HG03460 (cell line): ENCODE measurements around the gene KRTAP1-4.
"Not testable (repeated sequence)": the region's sequence is repeated elsewhere in the genome, so short reads cannot be mapped to it uniquely, and the experiment has no call there.

Experiments used
- ATAC-seq: cut with Tn5 transposase; IDR thresholded peaks from one replicate; pipeline ENCODE4 v1.9.1; 2021; ENCODE audit not compliant: unreplicated experiment

Gene KRTAP1-4, protein sequence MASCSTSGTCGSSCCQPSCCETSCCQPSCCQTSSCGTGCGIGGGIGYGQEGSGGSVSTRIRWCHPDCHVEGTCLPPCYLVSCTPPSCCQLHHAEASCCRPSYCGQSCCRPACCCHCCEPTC

DNA sequence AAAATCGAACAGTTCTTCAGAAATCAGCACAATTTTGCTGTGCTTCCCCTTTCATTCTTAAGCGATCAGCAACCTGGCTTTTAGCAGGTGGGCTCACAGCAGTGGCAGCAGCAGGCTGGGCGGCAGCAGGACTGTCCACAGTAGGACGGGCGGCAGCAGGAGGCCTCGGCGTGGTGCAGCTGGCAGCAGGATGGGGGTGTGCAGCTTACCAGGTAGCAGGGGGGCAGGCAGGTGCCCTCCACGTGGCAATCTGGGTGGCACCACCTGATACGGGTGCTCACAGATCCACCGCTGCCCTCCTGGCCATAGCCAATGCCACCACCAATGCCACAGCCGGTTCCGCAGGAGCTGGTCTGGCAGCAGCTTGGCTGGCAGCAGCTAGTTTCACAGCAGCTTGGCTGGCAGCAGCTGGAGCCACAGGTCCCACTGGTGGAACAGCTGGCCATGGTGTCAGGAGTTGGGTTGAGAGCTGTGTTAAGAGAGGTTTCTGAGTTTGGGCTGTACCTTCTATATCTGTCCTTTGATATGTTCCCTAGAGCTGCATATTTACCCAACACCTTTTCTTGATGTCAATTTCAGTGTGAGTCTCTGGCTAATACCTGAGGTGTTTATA, at the start of gene KRTAP1-4:
Gene KRTAP1-4, minus strand, starts transcription at position 563 of the 613 bp plus-strand sequence. Its CDS starts 117 bp downstream, at position 446.
- ATAC-seq = no peak

- no peak for ATAC-seq
Observed at GRCh38 chr17:41076788-41077187, 46.8 kb upstream of the KRTAP1-4 start.

DNA sequence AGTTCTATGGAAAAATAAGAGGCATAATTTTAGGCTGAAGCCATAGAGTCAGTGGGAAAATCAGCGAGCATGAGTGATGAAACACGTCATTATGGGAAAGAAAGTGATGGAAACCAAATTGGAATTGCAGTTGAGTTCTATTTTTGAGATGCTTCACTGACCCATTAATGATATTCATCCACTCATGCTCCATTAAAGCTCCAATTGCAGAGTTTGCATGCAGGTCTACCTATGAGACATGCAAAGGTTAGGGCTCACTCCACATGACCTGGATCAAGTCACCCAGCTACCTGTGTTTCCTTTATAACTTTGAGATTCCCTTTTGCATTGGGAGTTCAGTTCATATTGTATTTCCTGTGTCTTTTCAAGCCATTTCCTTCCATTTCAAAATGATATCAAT, 43.7 kb upstream of the KRTAP1-4 start:
- no peak for ATAC-seq

- ATAC-seq = no peak
Observed at GRCh38 chr17:41071606-41072360, 41.8 kb upstream of the KRTAP1-4 start.

- ATAC-seq = no peak
Observed at GRCh38 chr17:41069031-41069430, 39.0 kb upstream of the KRTAP1-4 start.

DNA sequence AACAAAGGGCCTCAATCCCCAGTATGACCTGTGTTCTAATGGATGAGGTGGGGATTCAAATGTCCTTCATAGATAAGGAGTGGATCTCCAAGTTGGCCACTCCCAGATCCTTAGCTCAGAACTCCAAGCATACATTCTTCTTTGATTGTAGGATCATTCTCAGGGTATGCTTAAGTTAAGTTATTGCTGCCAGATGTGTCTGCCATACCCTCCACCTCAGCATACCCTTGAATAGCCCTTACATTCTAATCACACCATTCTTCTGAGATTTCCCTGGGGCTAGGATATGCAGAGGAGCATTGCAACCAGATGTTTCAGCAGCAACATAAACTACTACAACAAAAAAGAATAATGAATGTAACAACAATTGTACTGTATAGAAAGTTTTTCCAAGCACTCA, 37.3 kb upstream of the KRTAP1-4 start:
- no peak for ATAC-seq

- ATAC-seq = no peak
Observed at GRCh38 chr17:41065829-41066624, 36.0 kb upstream of the KRTAP1-4 start, which contains the start of gene KRTAP2-4. KRTAP2-4 (minus strand) TSS chr17:41065879; CDS start chr17:41065845, 34 bp downstream.

GRCh38 chr17:41065016-41065689, 35.2 kb upstream of the KRTAP1-4 start:
- not testable (repeated sequence) for ATAC-seq

- no peak for ATAC-seq
Observed at GRCh38 chr17:41064301-41064700, 34.3 kb upstream of the KRTAP1-4 start.

DNA sequence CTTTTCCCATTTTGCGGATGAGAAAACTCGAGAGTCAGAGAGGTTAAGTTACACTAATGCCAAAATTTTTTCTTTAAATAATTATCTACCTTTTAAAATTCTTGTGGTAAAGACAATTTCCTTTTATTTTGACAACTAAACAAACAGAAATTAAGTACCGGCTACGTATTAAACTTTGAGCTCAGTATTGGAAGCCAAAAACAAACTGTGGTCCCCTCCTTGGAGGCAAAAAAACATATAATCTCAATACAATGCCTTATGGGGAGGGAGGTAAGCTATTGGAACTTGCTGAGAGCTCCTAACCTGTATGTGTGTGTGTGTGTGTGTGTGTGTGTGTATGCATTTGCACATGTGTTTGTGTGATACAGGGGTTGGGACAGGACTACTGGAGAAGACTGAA, 33.5 kb upstream of the KRTAP1-4 start:
- ATAC-seq = no peak

GRCh38 chr17:41061964-41062363, 32.0 kb upstream of the KRTAP1-4 start:
- ATAC-seq = no peak

GRCh38 chr17:41060052-41060604, 30.1 kb upstream of the KRTAP1-4 start, which contains the start of gene KRTAP2-3:
KRTAP2-3 (minus strand) TSS chr17:41060114; CDS start chr17:41060050, 64 bp downstream.
- ATAC-seq = no peak

DNA sequence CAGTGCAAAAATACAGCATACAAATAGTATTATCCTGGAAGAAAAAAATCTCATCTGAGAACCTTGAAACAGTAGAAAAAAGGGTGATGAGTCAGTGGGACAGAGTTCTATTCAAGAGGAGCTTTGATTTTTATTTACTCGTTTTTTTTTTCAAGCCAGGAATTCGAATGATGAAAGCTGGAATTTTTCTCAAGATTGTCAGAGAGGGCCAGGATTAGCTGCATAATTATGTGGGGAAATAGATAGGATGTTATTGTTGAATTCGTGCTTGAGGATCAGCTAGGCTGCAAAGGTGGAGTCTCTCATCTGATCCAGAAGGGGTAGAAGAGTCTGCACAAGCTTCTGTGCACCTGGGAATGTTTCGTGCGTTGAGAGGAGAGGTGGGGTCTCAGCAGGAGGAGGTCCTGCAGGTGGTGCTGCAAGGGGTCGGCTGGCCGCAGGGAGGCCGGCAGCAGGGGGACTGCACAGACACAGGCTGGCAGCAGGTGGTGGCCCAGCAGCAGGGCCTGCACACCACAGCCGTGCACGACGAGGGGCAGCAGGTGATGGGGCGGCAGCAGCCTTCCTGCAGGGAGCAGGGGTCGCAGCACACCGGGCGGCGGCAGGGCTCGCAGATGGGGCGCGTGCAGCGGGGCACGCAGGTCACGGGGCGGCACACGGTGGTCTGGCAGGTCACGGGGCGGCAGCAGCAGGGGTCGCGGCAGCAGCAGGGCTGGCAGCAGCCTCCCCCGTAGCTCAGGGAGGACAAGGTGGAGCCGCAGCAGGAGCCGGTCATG, 29.5 kb upstream of the KRTAP1-4 start:
- not testable (repeated sequence) for ATAC-seq

DNA sequence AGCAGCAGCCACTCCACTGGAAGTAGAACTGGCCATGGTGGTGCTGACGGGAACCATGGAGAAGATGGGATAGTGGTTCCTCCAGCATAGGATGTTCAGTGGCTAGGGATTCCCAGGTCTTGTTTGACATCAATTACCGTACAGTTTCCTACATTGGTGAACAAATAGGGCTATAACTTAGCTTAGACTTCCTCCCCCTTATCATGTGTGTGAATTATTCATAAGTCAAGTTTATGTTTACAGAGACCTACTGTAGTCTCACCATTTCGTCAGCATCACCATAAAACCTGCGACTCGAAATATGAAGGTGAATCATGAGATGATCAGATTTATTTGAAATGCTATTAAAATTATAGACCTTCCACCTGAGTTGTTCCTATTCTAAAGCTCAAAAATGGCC, 28.7 kb upstream of the KRTAP1-4 start:
- no peak for ATAC-seq

DNA sequence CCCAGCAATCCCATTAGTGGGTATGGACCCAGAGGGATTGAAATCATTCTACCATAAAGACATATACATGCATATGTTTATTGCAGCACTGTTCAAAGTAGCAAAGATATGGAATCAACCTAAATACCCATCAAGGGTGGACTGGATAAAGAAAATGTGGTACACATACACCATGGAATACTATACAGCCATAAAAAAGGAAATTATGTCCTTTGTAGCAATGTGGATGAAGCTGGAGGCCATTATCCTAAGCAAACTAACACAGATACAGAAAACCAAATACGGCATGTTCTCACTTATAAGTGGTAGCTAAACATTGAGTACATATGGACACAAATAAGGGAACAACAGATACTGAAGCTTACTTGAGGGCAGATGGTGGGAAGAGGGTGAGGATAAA, 27.6 kb upstream of the KRTAP1-4 start:
- ATAC-seq = no peak

- not testable (repeated sequence) for ATAC-seq
Observed at GRCh38 chr17:41055130-41055529, 25.1 kb upstream of the KRTAP1-4 start, which contains the start of gene KRTAP2-2. KRTAP2-2 (minus strand) TSS chr17:41055230; CDS start chr17:41055211, 19 bp downstream.

DNA sequence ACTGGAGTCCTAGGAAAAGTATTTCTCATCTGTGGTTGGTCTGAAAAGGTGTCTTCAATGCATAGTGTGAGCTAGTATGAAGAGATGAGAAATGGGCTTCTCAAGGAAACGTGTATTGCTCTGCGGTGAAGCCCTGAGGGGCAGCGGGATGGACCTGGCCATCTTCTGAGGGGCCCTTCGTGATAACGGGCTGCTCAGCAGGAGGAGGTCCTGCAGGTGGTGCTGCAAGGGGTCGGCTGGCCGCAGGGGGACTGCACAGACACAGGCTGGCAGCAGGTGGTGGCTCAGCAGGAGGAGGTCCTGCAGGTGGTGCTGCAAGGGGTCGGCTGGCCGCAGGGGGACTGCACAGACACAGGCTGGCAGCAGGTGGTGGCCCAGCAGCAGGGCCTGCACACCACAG, 24.6 kb upstream of the KRTAP1-4 start:
- not testable (repeated sequence) for ATAC-seq

DNA sequence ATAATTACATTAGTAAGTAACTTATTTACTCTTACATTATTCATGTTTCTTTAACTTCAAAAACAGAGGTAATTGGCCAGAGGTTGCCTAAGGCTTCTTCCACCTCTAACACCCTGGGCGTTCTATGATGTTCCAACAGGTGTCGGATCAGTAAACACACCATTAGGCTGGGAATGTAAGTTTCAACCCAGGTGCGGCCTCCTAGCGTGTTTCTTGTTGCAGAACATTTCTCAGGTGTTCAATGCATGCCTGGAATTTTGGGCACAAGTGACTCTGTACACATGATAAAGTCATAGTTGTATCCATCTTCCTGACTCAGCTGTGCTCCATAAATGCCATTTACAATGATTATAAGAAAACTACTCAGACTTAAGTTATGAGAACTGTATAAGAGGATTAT, 24.0 kb upstream of the KRTAP1-4 start:
- no peak for ATAC-seq

DNA sequence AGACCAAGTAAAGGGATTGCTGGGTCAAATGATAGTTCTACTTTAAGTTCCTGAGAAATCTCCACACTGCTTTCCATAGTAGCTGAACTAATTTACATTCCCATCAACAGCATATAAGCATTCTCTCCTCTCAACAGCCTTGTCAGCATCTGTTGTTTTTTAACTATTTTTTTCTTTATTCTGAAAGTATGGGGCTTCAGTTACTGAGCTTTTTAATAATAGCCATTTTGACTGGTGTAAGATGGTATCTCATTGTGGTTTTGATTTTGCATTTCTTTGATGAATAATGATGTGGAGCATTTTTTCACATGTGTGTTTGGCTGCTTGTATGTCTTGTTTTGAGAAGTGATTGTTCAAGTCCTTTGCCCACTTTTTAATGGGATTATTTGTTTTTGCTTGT, 22.6 kb upstream of the KRTAP1-4 start:
- no peak for ATAC-seq
